ENCODE data around the gene IL20.

IL20 gene

DNA sequence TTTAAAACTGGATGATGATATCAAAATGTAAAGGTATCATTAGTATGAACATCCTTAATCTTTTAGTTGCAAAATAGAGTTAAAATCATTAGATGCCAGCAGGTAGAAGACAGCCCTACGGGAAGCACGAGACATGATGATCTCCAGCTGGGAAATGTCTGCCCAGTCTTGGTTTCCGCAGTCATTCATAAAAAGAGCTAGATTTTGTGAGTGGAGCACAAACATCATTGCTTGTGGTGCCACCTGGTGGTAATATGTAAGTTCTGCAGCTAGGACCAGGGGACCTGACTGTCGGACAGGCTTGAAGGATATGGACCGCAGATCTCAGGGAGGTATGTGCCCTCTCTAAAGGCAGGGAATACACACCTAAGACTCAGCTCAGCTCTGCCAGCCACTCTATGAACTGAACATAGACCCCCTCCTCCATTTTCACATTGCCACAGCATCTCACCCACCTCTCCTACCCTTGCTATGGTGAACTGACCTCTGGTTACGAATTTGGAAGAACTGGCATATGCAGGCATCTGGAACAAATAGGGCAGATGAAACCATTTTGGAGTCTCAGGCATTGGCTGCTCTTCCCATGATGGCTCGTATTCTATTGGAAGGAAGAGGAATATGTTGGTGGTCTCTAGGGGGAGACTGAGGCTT is 47.1 kb downstream of the IL20 start:
- in situ Hi-C loops (cut with HindIII; ENCODE audit: low sequenced_read_pairs): no loop called here
- no peak overlapping the region for H3K4me3 ChIP-seq (ENCODE audit: low read depth, low read length)
- peak; percentile 80 for TF ChIP-seq CTCF (IDR thresholded peaks at IDR 0.05; ENCODE audit: low read depth, low read length)
- DNase-seq (ENCODE audit: low read depth, low spot score): peak; percentile 73

DNA sequence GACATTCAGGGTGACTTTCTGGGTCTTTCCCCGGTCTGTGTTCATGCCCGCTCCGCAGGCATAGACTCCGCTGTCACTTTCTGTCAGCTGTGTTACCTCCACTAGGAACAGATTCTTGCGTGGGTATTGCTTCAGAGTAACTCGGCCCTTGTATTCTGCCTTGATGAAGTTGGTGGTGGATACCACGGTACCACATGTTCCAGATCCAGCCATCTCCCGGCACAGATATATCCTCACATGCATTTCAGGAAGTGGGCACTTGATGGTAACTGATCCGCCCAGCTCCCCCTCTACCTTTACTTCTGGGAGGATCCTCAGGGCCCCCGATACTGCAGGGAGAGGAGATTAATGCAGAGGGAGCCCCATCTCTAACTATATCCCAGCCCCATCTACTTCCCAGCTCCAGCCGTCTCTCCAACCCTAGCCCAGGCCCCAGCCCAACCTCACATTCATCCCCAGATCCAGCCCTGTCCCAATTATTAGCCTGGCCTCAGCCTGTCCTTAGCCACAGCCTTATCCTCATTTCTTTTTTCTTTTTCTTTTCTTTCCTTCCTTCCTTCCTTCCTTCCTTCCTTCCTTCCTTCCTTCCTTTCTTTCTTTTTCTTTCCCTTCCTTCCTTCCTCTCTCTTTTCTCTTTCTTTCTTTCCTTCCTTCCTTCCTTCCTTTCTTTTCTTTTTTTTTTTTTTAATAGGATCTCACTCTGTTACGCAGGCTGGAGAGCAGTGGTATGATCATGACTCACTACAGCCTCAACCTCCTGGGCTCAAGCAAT is 48.5 kb downstream of the IL20 start:
- no peak overlapping the region for H3K4me3 ChIP-seq (ENCODE audit: low read depth, low read length)
- in situ Hi-C loops (cut with HindIII; ENCODE audit: low sequenced_read_pairs): no loop called here
- no peak for DNase-seq (ENCODE audit: low read depth, low spot score)
- TF ChIP-seq CTCF (IDR thresholded peaks at IDR 0.05; ENCODE audit: low read depth, low read length): no peak

GRCh38 chr1:206915030-206915735 is 49.8 kb downstream of the IL20 start:
- in situ Hi-C loops (cut with HindIII; ENCODE audit: low sequenced_read_pairs): no loop called here
- no peak for TF ChIP-seq CTCF (IDR thresholded peaks at IDR 0.05; ENCODE audit: low read depth, low read length)
- no peak overlapping the region for H3K4me3 ChIP-seq (ENCODE audit: low read depth, low read length)

GRCh38 chr1:206916000-206916709 is 50.7 kb downstream of the IL20 start:
- no peak for DNase-seq (ENCODE audit: low read depth, low spot score)
- H3K4me3 ChIP-seq (ENCODE audit: low read depth, low read length): no peak overlapping the region
- in situ Hi-C loops (cut with HindIII; ENCODE audit: low sequenced_read_pairs): no loop called here
- no peak for TF ChIP-seq CTCF (IDR thresholded peaks at IDR 0.05; ENCODE audit: low read depth, low read length)

More at GRCh38 chr1:206915030-206915735, 49.8 kb downstream of the IL20 start:
- DNase-seq (ENCODE audit: low read depth, low spot score): no peak

GRCh38 chr1:206918076-206918475 is 52.7 kb downstream of the IL20 start:
- TF ChIP-seq CTCF (IDR thresholded peaks at IDR 0.05; ENCODE audit: low read depth, low read length): no peak

More at GRCh38 chr1:206918076-206918475, 52.7 kb downstream of the IL20 start:
- DNase-seq (ENCODE audit: low read depth, low spot score): no peak
- in situ Hi-C loops (cut with HindIII; ENCODE audit: low sequenced_read_pairs): no loop called here
- H3K4me3 ChIP-seq (ENCODE audit: low read depth, low read length): no peak overlapping the region

Measured in astrocyte of the spinal cord (primary cell).